Mesenchymal stem cell (in vitro differentiated cells and primary cell): ENCODE measurements around the gene P3H2.
A peak's percentile ranks its signal among the peaks of the same experiment; 100 is the strongest.

Experiments
- DNase-seq: peaks from one replicate; pipeline ENCODE4 v3.0.0-alpha.2; 2013
- H2AFZ ChIP-seq: one replicate; pipeline ENCODE4 v1.6.1; 2013; ENCODE audit warnings: low read depth, mild to moderate bottlenecking, control low read depth, inconsistent platforms, low read length, moderate library complexity
- H2AK5ac ChIP-seq: 2 replicates; pipeline ENCODE4 v1.6.1; 2013; ENCODE audit warnings: low read length, moderate library complexity, mild to moderate bottlenecking, inconsistent platforms; ENCODE audit not compliant: severe bottlenecking
- H2BK120ac ChIP-seq: one replicate; pipeline ENCODE4 v1.6.1; 2013; ENCODE audit warnings: low read depth, mild to moderate bottlenecking, inconsistent platforms, low read length, moderate library complexity
- H2BK12ac ChIP-seq, 2 experiments: one replicate each; pipeline ENCODE4 v1.6.1; 2013; ENCODE audit warnings: inconsistent platforms in 2 of 2, low read length in 2 of 2, mild to moderate bottlenecking in 2 of 2, moderate library complexity in 2 of 2, control low read depth in 1 of 2
- H2BK15ac ChIP-seq: one replicate; pipeline ENCODE4 v1.6.1; 2013; ENCODE audit warnings: mild to moderate bottlenecking, low read depth, inconsistent platforms; ENCODE audit not compliant: poor library complexity, severe bottlenecking
- H2BK5ac ChIP-seq: 2 replicates; pipeline ENCODE4 v1.6.1; 2013; ENCODE audit warnings: low read depth, mild to moderate bottlenecking, low read length, control low read depth, inconsistent platforms; ENCODE audit not compliant: poor library complexity, severe bottlenecking
- H3K14ac ChIP-seq, 2 experiments: one replicate each; pipeline ENCODE4 v1.6.1; 2013; ENCODE audit warnings: inconsistent platforms in 2 of 2, low read length in 2 of 2, control low read depth in 1 of 2, mild to moderate bottlenecking in 1 of 2, moderate library complexity in 1 of 2
- H3K18ac ChIP-seq, 2 experiments: one replicate each; pipeline ENCODE4 v1.6.1; 2013; ENCODE audit warnings: inconsistent platforms in 2 of 2, low read length in 2 of 2, control low read depth in 1 of 2, low read depth in 1 of 2, mild to moderate bottlenecking in 1 of 2
- H3K23ac ChIP-seq, 2 experiments: one replicate each; pipeline ENCODE4 v1.6.1; 2013; ENCODE audit warnings: inconsistent platforms in 2 of 2, low read length in 2 of 2, mild to moderate bottlenecking in 2 of 2, moderate library complexity in 2 of 2, control low read depth in 1 of 2
- H3K27ac ChIP-seq: 2 replicates; pipeline ENCODE4 v1.5.1; 2013; ENCODE audit warnings: mild to moderate bottlenecking, moderate library complexity, low read length, control low read depth, inconsistent platforms; ENCODE audit not compliant: poor library complexity, severe bottlenecking
- H3K27me3 ChIP-seq, 2 experiments: 2 replicates each; pipeline versions ENCODE4 v1.6.1 to v1.7.0; 2013; ENCODE audit warnings: low read length in 2 of 2, mild to moderate bottlenecking in 2 of 2, moderate library complexity in 2 of 2, control low read depth in 1 of 2, inconsistent platforms in 1 of 2; ENCODE audit not compliant: control insufficient read depth in 1 of 2, insufficient read depth in 1 of 2
- H3K36me3 ChIP-seq, 2 experiments: 2 replicates each; pipeline versions ENCODE4 v1.6.1 to v1.7.0; 2013; ENCODE audit warnings: low read length in 2 of 2, control low read depth in 1 of 2, inconsistent platforms in 1 of 2, low read depth in 1 of 2, mild to moderate bottlenecking in 1 of 2; ENCODE audit not compliant: insufficient read depth in 2 of 2, control insufficient read depth in 1 of 2
- H3K4ac ChIP-seq, 2 experiments: one replicate each; pipeline ENCODE4 v1.6.1; 2013; ENCODE audit warnings: inconsistent platforms in 2 of 2, low read length in 2 of 2, mild to moderate bottlenecking in 2 of 2, moderate library complexity in 2 of 2, control low read depth in 1 of 2, low read depth in 1 of 2
- H3K4me1 ChIP-seq: 2 replicates; pipeline ENCODE4 v1.6.1; 2013; ENCODE audit warnings: low read depth, low read length, control low read depth; ENCODE audit not compliant: control insufficient read depth, insufficient read depth
- H3K4me2 ChIP-seq: 2 replicates; pipeline ENCODE4 v1.6.1; 2013; ENCODE audit warnings: low read length, mild to moderate bottlenecking, inconsistent platforms; ENCODE audit not compliant: poor library complexity, severe bottlenecking
- H3K4me3 ChIP-seq, 2 experiments: 2 replicates each; pipeline versions ENCODE4 v1.5.1 to v1.7.0; 2013; ENCODE audit warnings: low read length in 2 of 2, mild to moderate bottlenecking in 2 of 2, control low read depth in 1 of 2, low read depth in 1 of 2; ENCODE audit not compliant: insufficient read depth in 1 of 2
- H3K79me1 ChIP-seq: replicated peaks from 2 replicates; pipeline ENCODE4 v1.6.1; 2013; ENCODE audit warnings: mild to moderate bottlenecking, control low read depth, low read length, inconsistent platforms; ENCODE audit not compliant: poor library complexity, severe bottlenecking
- H3K9ac ChIP-seq: 2 replicates; pipeline ENCODE4 v1.7.0; 2013; ENCODE audit warnings: mild to moderate bottlenecking, low read length, moderate library complexity
- H3K9me3 ChIP-seq: 2 replicates; pipeline ENCODE4 v1.7.0; 2013; ENCODE audit warnings: mild to moderate bottlenecking, low read length; ENCODE audit not compliant: control insufficient read depth
- H4K8ac ChIP-seq: one replicate; pipeline ENCODE4 v1.6.1; 2013; ENCODE audit warnings: inconsistent platforms, mild to moderate bottlenecking, low read length, moderate library complexity
- H4K91ac ChIP-seq: one replicate; pipeline ENCODE4 v1.6.1; 2013; ENCODE audit warnings: mild to moderate bottlenecking, low read length, inconsistent platforms
- whole genome bisulfite sequencing: methylation state at CpG from one replicate; pipeline ENCODE4 v1.1.7; 2013; ENCODE audit warnings: mixed read lengths; 5-methylcytosine and 5-hydroxymethylcytosine counted together

Gene P3H2

DNA sequence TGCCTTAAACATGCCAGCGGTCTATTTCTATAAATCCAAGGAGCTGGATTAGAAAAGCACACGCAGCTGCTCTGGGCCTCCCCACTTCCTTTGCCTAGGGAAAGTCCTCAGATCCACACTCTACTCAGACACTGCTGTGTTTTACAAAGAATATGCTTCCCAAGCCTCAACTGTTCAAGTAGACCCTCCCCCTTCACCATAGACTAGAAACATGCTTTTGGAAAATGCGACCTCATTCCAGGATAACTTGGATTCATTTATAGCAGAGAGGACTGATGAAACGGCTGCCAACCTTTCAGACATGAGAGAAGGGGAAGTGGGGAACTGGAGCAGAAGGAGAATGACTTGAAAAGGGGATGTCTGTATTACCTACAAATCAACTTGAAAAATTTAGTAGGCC lies 64.0 kb downstream of the P3H2 start:
- DNase-seq: peak; percentile 61
- H3K4ac ChIP-seq: peak overlapping the region in 1 of 2 experiments; percentile 26
- no peaks in the 10 kb centered on the region for H3K9me3 ChIP-seq
- H3K4me2 ChIP-seq: no peak overlapping the region
- no peak overlapping the region for H4K91ac ChIP-seq
- no peak overlapping the region for H2BK5ac ChIP-seq
- peak overlapping the region; percentile 29 for H3K27ac ChIP-seq
- no peaks in the 10 kb centered on the region for H3K36me3 ChIP-seq
- H3K79me1 ChIP-seq: peaks cover 13% of the 10 kb centered on the region
- peak overlapping the region; percentile 6 for H4K8ac ChIP-seq
- no peak overlapping the region for H3K14ac ChIP-seq
- H2AK5ac ChIP-seq: peak overlapping the region; percentile 59
- H2BK120ac ChIP-seq: no peak overlapping the region
- no peak overlapping the region for H3K23ac ChIP-seq
- H3K4me1 ChIP-seq: peaks cover 7% of the 10 kb centered on the region
- H2BK15ac ChIP-seq: no peak overlapping the region
- no peak overlapping the region for H3K4me3 ChIP-seq
- H3K18ac ChIP-seq: peak overlapping the region in 1 of 2 experiments; percentile 66
- H2BK12ac ChIP-seq: peak overlapping the region in 1 of 2 experiments; percentile 42
- H3K27me3 ChIP-seq: no peaks in the 10 kb centered on the region
- H3K9ac ChIP-seq: no peak overlapping the region
- H2AFZ ChIP-seq: no peak overlapping the region
- 67% methylated on average over 4 of the region's 4 CpGs for WGBS

DNA sequence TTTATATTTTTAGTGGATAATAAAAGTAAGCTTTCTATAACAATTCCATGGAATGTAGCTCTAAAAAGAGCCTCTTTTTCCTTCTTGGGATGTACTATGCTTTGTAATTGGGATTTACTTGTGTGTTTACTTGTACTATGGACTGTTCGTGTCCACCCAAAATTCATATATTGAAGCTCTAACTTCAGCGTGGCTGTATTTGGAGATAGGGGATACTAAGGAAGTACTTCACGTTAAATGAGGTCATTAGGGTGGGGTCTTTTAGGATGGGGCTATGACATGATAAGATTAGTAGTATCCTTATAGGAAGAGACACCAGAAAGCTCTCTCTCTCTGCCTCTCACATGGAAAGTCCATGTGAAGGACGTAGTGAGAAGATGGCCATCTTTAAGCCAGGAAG lies 64.9 kb downstream of the P3H2 start:
- no peak overlapping the region for H2BK5ac ChIP-seq
- no peaks in the 10 kb centered on the region for H3K36me3 ChIP-seq
- H3K4ac ChIP-seq: peak overlapping the region in 1 of 2 experiments; percentile 79
- no peak overlapping the region for H3K9ac ChIP-seq
- no peak overlapping the region for H2BK15ac ChIP-seq
- no peak overlapping the region for H4K91ac ChIP-seq
- H3K4me3 ChIP-seq: no peak overlapping the region
- 100% methylated on average over 3 of the region's 4 CpGs for WGBS
- H4K8ac ChIP-seq: no peak overlapping the region
- H2AK5ac ChIP-seq: peak overlapping the region; percentile 20
- no peak overlapping the region for H3K27ac ChIP-seq
- no peak overlapping the region for H3K4me2 ChIP-seq
- H2AFZ ChIP-seq: no peak overlapping the region
- H3K27me3 ChIP-seq: no peaks in the 10 kb centered on the region
- no peaks in the 10 kb centered on the region for H3K9me3 ChIP-seq
- peaks cover 7% of the 10 kb centered on the region for H3K4me1 ChIP-seq
- H3K14ac ChIP-seq: no peak overlapping the region
- no peak overlapping the region for H3K18ac ChIP-seq
- no peak overlapping the region for H3K23ac ChIP-seq
- no peak overlapping the region for H2BK120ac ChIP-seq
- peaks cover 13% of the 10 kb centered on the region for H3K79me1 ChIP-seq
- no peak overlapping the region for H2BK12ac ChIP-seq
- no peak for DNase-seq

- Histone ChIP-seq H3K4me1 (peaks cover 5% of the 10 kb centered on the region), H3K9me3 (no peaks in the 10 kb centered on the region), H3K23ac (no peak overlapping the region), H2BK15ac (no peak overlapping the region), H3K9ac (peak overlapping the region; percentile 39), H3K14ac (no peak overlapping the region), H3K79me1 (peaks cover 12% of the 10 kb centered on the region), H3K4ac (no peak overlapping the region), H3K4me2 (no peak overlapping the region), H2AFZ (no peak overlapping the region), H2BK5ac (no peak overlapping the region), H3K27me3 (no peaks in the 10 kb centered on the region), H4K91ac (no peak overlapping the region), H3K4me3 (no peak overlapping the region), H3K27ac (peak overlapping the region; percentile 50), H2BK120ac (no peak overlapping the region), H3K18ac (peak overlapping the region in 1 of 2 experiments; percentile 12), H4K8ac (no peak overlapping the region), H3K36me3 (no peaks in the 10 kb centered on the region), H2BK12ac (no peak overlapping the region), H2AK5ac (no peak overlapping the region)
- DNase-seq: peak; percentile 93
- 26% methylated on average over 4 of the region's 4 CpGs for WGBS
These were observed 66.6 kb downstream of the P3H2 start for GRCh38 chr3:190053919-190054672.

DNA sequence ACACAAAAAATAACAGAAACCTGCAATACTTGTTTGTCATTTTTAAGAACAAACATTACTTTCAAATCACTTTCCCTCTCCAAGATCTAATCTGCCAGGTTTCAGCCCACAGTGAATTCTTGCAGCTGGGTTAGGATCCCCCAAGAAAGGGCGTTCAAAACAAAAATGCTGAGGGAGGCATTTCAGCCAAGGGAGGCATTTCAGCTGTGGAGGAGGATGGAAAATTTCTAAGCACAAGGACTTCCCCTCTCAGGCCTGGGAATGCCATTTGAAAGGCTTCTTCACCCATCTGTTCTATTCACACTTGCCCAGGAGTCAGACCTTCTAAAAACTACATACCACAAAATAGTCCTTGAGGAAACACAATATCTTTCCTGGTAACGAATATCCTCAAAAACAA lies 69.1 kb downstream of the P3H2 start:
- no peaks in the 10 kb centered on the region for H3K36me3 ChIP-seq
- H3K79me1 ChIP-seq: peaks cover 7% of the 10 kb centered on the region
- H3K4me1 ChIP-seq: peaks cover 4% of the 10 kb centered on the region
- H3K27me3 ChIP-seq: no peaks in the 10 kb centered on the region
- no peak overlapping the region for H2BK5ac ChIP-seq
- H3K27ac ChIP-seq: no peak overlapping the region
- H4K91ac ChIP-seq: no peak overlapping the region
- H3K18ac ChIP-seq: no peak overlapping the region
- no peak overlapping the region for H2AFZ ChIP-seq
- no peak overlapping the region for H3K4ac ChIP-seq
- no peak overlapping the region for H3K4me2 ChIP-seq
- no peak overlapping the region for H2BK15ac ChIP-seq
- no peak overlapping the region for H2BK12ac ChIP-seq
- no peak overlapping the region for H3K4me3 ChIP-seq
- H2AK5ac ChIP-seq: no peak overlapping the region
- no peak overlapping the region for H3K9ac ChIP-seq
- no peak overlapping the region for H3K14ac ChIP-seq
- H4K8ac ChIP-seq: no peak overlapping the region
- no peak for DNase-seq
- no peak overlapping the region for H2BK120ac ChIP-seq
- no peak overlapping the region for H3K23ac ChIP-seq
- 38% methylated on average over 1 of the region's 2 CpGs for WGBS
- no peaks in the 10 kb centered on the region for H3K9me3 ChIP-seq
